A549 (cell line): ENCODE measurements around the gene DEF6. TPM values are rescaled to one million over a fixed set of nuclear protein-coding genes. Genes with fewer than 3 reads are reported as not detected.
A peak's percentile ranks its signal among the peaks of the same experiment; 100 is the strongest.

Experiments
- ATAC-seq, 2 experiments: fragments of 200-7000 bp in 1 of 2; fragments of >200 bp in 1 of 2; cut with Nextera tagmentation in 1 of 2; cut with Tn5 transposase in 1 of 2; 3 replicates each; pipeline versions ENCODE4 v1.8.0 to v1.9.1; 2018 to 2020; ENCODE audit warnings: mild to moderate bottlenecking in 1 of 2, moderate library complexity in 1 of 2
- CTCF ChIA-PET: fragments of 300-600 bp; sonication (Branson Sonifier 250); formaldehyde crosslinking; extraction: SDS; loops from one replicate; lab custom pipeline; 2021; ENCODE audit warnings: antibody characterized with exemption, inconsistent platforms; lab: Yijun Ruan, JAX
- POLR2A ChIA-PET: fragments of 350-600 bp; formaldehyde crosslinking; extraction: SDS; loops from one replicate; lab custom pipeline; 2021; ENCODE audit warnings: antibody characterized with exemption, inconsistent platforms; lab: Yijun Ruan, JAX
- DNase-seq, 2 experiments: peaks; one replicate each; pipeline versions ENCODE4 v3.0.0 to v3.0.0-alpha.2; 2011 to 2016; ENCODE audit warnings: low read depth in 1 of 2, low spot score in 1 of 2
- FAIRE-seq: peaks from 2 replicates; lab custom pipeline; 2011; peaks lifted over from hg19 to GRCh38; lab: Jason Lieb, UNC
- H3K27ac ChIP-seq, 2 experiments: fragments of >200 bp; sonication (Bioruptor Twin); formaldehyde crosslinking; 3 replicates each; pipeline ENCODE4 v1.5.1; 2016 to 2017
- H3K4me1 ChIP-seq: fragments of >200 bp; sonication (Bioruptor Twin); formaldehyde crosslinking; 3 replicates; pipeline ENCODE4 v1.6.1; 2016
- H3K4me2 ChIP-seq: fragments of >200 bp; sonication (Bioruptor Twin); formaldehyde crosslinking; 3 replicates; pipeline ENCODE4 v1.6.1; 2016
- H3K4me3 ChIP-seq: fragments of >200 bp; sonication (Bioruptor Twin); formaldehyde crosslinking; 3 replicates; pipeline ENCODE4 v1.5.1; 2016
- H3K9me3 ChIP-seq: fragments of >200 bp; sonication (Bioruptor Twin); formaldehyde crosslinking; 3 replicates; pipeline ENCODE4 v1.6.1; 2016
- BCL3 ChIP-seq: fragments of >200 bp; sonication (Bioruptor Twin); formaldehyde crosslinking; IDR thresholded peaks from 3 replicates; pipeline ENCODE4 v1.6.1; 2016
- BHLHE40 ChIP-seq: IDR thresholded peaks from 2 replicates; pipeline ENCODE4 v1.6.1; 2012; ENCODE audit warnings: low read depth, low read length, inconsistent platforms
- CBX8 ChIP-seq: fragments of 200-600 bp; sonication (generic); IDR thresholded peaks from 2 replicates; pipeline ENCODE4 v1.6.1; 2016
- CEBPB ChIP-seq, 2 experiments: fragments of >200 bp in 1 of 2; sonication (Bioruptor Twin) in 1 of 2; formaldehyde crosslinking in 1 of 2; IDR thresholded peaks; 2 replicates each; pipeline ENCODE4 v1.6.1; 2012 to 2016
- CHD2 ChIP-seq: fragments of 150-350 bp; IDR thresholded peaks from 2 replicates; pipeline ENCODE4 v1.6.1; 2014; ENCODE audit warnings: low read length; ENCODE audit not compliant: partially characterized antibody
- EHMT2 ChIP-seq: fragments of 200-600 bp; sonication (generic); IDR thresholded peaks from 2 replicates; pipeline ENCODE4 v1.6.1; 2016; ENCODE audit warnings: antibody characterized with exemption, low read depth, mild to moderate bottlenecking, moderate library complexity
- ELK1 ChIP-seq: fragments of 150-350 bp; IDR thresholded peaks from 2 replicates; pipeline ENCODE4 v1.6.1; 2014; ENCODE audit warnings: low read depth, mild to moderate bottlenecking, low read length
- EP300 ChIP-seq, 2 experiments: fragments of >200 bp; sonication (Bioruptor Twin); formaldehyde crosslinking; IDR thresholded peaks; 2 replicates in 1 of 2; 3 replicates in 1 of 2; pipeline ENCODE4 v1.6.1; 2016 to 2017
- ESRRA ChIP-seq: fragments of 150-350 bp; IDR thresholded peaks from 2 replicates; pipeline ENCODE4 v1.6.1; 2014; ENCODE audit warnings: mild to moderate bottlenecking, low read length, borderline replicate concordance
- HEYL ChIP-seq: fragments of 250-450 bp; sonication (Bioruptor Pico); IDR thresholded peaks from 2 replicates; pipeline ENCODE4 v1.8.0; 2021; ENCODE audit warnings: mild to moderate bottlenecking, moderate library complexity
- HMGXB4 ChIP-seq: fragments of 250-450 bp; sonication (Bioruptor Pico); IDR thresholded peaks from 2 replicates; pipeline ENCODE4 v1.5.0; 2021; ENCODE audit warnings: mild to moderate bottlenecking, moderate library complexity, borderline replicate concordance
- HOXB13 ChIP-seq: fragments of 250-450 bp; sonication (Bioruptor Pico); IDR thresholded peaks from 2 replicates; pipeline ENCODE4 v1.5.0; 2020; ENCODE audit warnings: low read depth, mild to moderate bottlenecking, moderate library complexity
- JUN ChIP-seq, 2 experiments: fragments of >200 bp; sonication (Bioruptor Twin); formaldehyde crosslinking; IDR thresholded peaks; 2 replicates in 1 of 2; 3 replicates in 1 of 2; pipeline ENCODE4 v1.6.1; 2016 to 2017
- JUNB ChIP-seq: fragments of >200 bp; sonication (Bioruptor Twin); formaldehyde crosslinking; IDR thresholded peaks from 2 replicates; pipeline ENCODE4 v1.6.1; 2016
- PBX3 ChIP-seq: IDR thresholded peaks from 2 replicates; pipeline ENCODE4 v1.6.1; 2012
- POLR2A ChIP-seq: IDR thresholded peaks from 2 replicates; pipeline ENCODE4 v1.6.1; 2012; ENCODE audit warnings: mild to moderate bottlenecking, low read length
- RAD21 ChIP-seq, 2 experiments: fragments of >200 bp in 1 of 2; sonication (Bioruptor Twin) in 1 of 2; formaldehyde crosslinking in 1 of 2; IDR thresholded peaks in 1 of 2; conservative IDR thresholded peaks in 1 of 2; 2 replicates in 1 of 2; 3 replicates in 1 of 2; pipeline ENCODE4 v1.6.1; 2012 to 2018; ENCODE audit warnings: inconsistent platforms in 1 of 2
- ZNF302 ChIP-seq: fragments of 250-450 bp; sonication (Bioruptor Pico); IDR thresholded peaks from 2 replicates; pipeline ENCODE4 v1.9.0; 2021; ENCODE audit warnings: inconsistent platforms, mild to moderate bottlenecking, moderate library complexity
- whole genome bisulfite sequencing: methylation state at CpG from one replicate; pipeline ENCODE4 v1.1.6; 2017; ENCODE audit errors: missing lambda C conversion rate; 5-methylcytosine and 5-hydroxymethylcytosine counted together
- polyA plus RNA-seq, 4 experiments: library from polyadenylated mRNA; depleted of rRNA in 3 of 4; stranded (reverse); fragments of >200 nt; fragmentation: RNase III in 1 of 4; extraction: RNeasy Plus Mini Kit Qiagen cat#74134 plus additional on column Dnase treatment in 1 of 4; gene quantifications; 2 replicates in 3 of 4; 3 replicates in 1 of 4; pipeline ENCODE4 v1.2.3, GENCODE V29; 2011 to 2017
- TF ChIP-seq, protein P1 (sequence below): fragments of >200 bp; sonication (Bioruptor Twin); formaldehyde crosslinking; IDR thresholded peaks from 2 replicates; pipeline ENCODE4 v1.6.1; 2016

DEF6 gene
- polyA plus RNA-seq, 2 of the 4 experiments (the other 2 are of a cell fraction) = 0.05 TPM

GRCh38 chr6:35370124-35370741 is 72.6 kb downstream of the DEF6 start (continued):
- TF ChIP-seq BCL3 (no peak), JUNB (0 out of 2 replicates have a peak, but pooled peaks have one; percentile 18)

DNA sequence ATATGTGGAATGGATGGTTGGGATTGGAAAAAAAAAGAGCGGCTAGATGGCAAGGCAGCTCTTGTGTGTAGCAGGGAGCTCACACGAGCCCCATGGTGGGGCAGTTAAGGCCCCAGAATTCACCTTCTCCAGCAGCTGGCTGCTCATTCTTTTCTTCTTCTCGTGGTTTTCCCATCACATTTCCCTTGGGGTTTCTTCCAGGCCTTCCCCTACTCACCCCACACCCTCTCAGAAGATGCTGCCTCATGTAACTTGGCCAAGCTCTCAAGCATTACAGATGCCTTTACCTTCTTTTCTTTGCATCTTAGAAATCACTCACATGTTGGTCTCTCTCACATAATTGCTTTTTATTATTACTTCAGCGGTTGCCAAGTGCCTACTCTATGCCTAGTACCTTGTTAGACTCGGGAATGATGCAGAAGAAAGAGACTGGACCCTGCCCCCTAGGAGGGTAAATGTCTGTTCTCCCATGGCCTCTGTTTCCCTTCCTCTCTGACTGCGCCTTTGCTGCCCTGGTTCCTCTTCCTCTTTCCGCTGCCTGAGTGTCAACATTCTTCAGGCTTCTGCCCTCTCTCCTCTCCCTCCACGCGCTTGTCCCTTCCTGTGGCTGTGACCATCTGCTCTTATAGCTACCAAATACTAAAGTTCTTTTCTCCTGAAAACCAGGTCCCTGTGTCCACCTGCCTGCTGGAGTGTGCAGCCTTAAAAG is 73.3 kb downstream of the DEF6 start:
- Histone ChIP-seq H3K4me2 (peak overlapping the region; percentile 49), H3K4me1 (peaks cover 34% of the 10 kb centered on the region), H3K4me3 (no peak overlapping the region), H3K9me3 (no peaks in the 10 kb centered on the region), H3K27ac (peak overlapping the region; percentile 67 to 85)
- POLR2A ChIA-PET = no interaction called here
- no peak for DNase-seq
- TF ChIP-seq BCL3 (no peak), EP300 (IDR thresholded peaks at IDR 0.05) (no peak), BHLHE40 (no peak), ESRRA (no peak), PBX3 (no peak), ZNF302 (CRISPR knock-in tag) (no peak), CHD2 (no peak), EHMT2 (no peak), ELK1 (no peak), CBX8 (no peak), HOXB13 (CRISPR knock-in tag) (no peak), RAD21 (conservative IDR thresholded peaks at IDR 0.05 in 1 of 2, IDR thresholded peaks at IDR 0.05 in 1 of 2) (no peak), HMGXB4 (CRISPR knock-in tag) (no peak), POLR2A (no peak), HEYL (CRISPR knock-in tag) (no peak), JUN (IDR thresholded peaks at IDR 0.05) (no peak), CEBPB (IDR thresholded peaks at IDR 0.05) (no peak)
- TF ChIP-seq, protein P1, sequence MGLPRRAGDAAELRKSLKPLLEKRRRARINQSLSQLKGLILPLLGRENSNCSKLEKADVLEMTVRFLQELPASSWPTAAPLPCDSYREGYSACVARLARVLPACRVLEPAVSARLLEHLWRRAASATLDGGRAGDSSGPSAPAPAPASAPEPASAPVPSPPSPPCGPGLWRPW = no peak
- 85% methylated on average over 9 of the region's 9 CpGs for WGBS
- CTCF ChIA-PET = interaction anchor here (0.6 to 1.8 kb wide), 3 partner anchors 20 to 388 kb away, joined by 3 to 9 read pairs (median 3); no protein-coding TSS in a partner anchor
- FAIRE-seq = no peak
- ATAC-seq = no peak; a peak in 3 of 6 replicates

Other genes with a start within 250 kb of the DEF6 start
- gene TCP11, start 156.5 kb upstream of the DEF6 start, polyA plus RNA-seq (2011; rRNA removed) = 0.06 and 0.11 TPM in 2 replicates
- not detected in 3 replicates for gene TCP11, start 156.5 kb upstream of the DEF6 start, polyA plus RNA-seq (2017; fragmentation: RNase III; extraction: RNeasy Plus Mini Kit Qiagen cat#74134 plus additional on column Dnase treatment)
- gene SCUBE3, start 83.9 kb upstream of the DEF6 start, polyA plus RNA-seq (2011; rRNA removed) = 0.06 and 0.09 TPM in 2 replicates
- gene SCUBE3, start 83.9 kb upstream of the DEF6 start, polyA plus RNA-seq (2017; fragmentation: RNase III; extraction: RNeasy Plus Mini Kit Qiagen cat#74134 plus additional on column Dnase treatment) = 0.07 to 0.13 TPM (median 0.09 TPM) in 3 replicates
- 7.9 and 12.0 TPM in 2 replicates for gene ZNF76, start 38.1 kb upstream of the DEF6 start, polyA plus RNA-seq (2011; rRNA removed)
- 10.5 to 10.9 TPM (median 10.6 TPM) in 3 replicates for gene ZNF76, start 38.1 kb upstream of the DEF6 start, polyA plus RNA-seq (2017; fragmentation: RNase III; extraction: RNeasy Plus Mini Kit Qiagen cat#74134 plus additional on column Dnase treatment)
- gene PPARD, start 44.7 kb downstream of the DEF6 start, polyA plus RNA-seq (2011; rRNA removed) = 3.8 and 4.1 TPM in 2 replicates
- gene PPARD, start 44.7 kb downstream of the DEF6 start, polyA plus RNA-seq (2017; fragmentation: RNase III; extraction: RNeasy Plus Mini Kit Qiagen cat#74134 plus additional on column Dnase treatment) = 5.1 to 5.9 TPM (median 5.4 TPM) in 3 replicates
- gene FANCE, start 154.5 kb downstream of the DEF6 start, polyA plus RNA-seq (2011; rRNA removed) = 3.5 and 3.7 TPM in 2 replicates
- 3.1 to 3.7 TPM (median 3.3 TPM) in 3 replicates for gene FANCE, start 154.5 kb downstream of the DEF6 start, polyA plus RNA-seq (2017; fragmentation: RNase III; extraction: RNeasy Plus Mini Kit Qiagen cat#74134 plus additional on column Dnase treatment)
- 1,645 and 1,707 TPM in 2 replicates for gene RPL10A, start 170.6 kb downstream of the DEF6 start, polyA plus RNA-seq (2011; rRNA removed)
- gene RPL10A, start 170.6 kb downstream of the DEF6 start, polyA plus RNA-seq (2017; fragmentation: RNase III; extraction: RNeasy Plus Mini Kit Qiagen cat#74134 plus additional on column Dnase treatment) = 1,150 to 1,165 TPM (median 1,153 TPM) in 3 replicates
- 2.1 and 2.6 TPM in 2 replicates for gene TEAD3, start 199.3 kb downstream of the DEF6 start, polyA plus RNA-seq (2011; rRNA removed)
- gene TEAD3, start 199.3 kb downstream of the DEF6 start, polyA plus RNA-seq (2017; fragmentation: RNase III; extraction: RNeasy Plus Mini Kit Qiagen cat#74134 plus additional on column Dnase treatment) = 3.0 to 4.5 TPM (median 4.2 TPM) in 3 replicates
- gene TULP1, start 215.1 kb downstream of the DEF6 start, polyA plus RNA-seq (2011; rRNA removed) = not detected in 2 replicates
- gene TULP1, start 215.1 kb downstream of the DEF6 start, polyA plus RNA-seq (2017; fragmentation: RNase III; extraction: RNeasy Plus Mini Kit Qiagen cat#74134 plus additional on column Dnase treatment) = not detected in 3 replicates